CD14-positive monocyte (primary cell): ENCODE data around the gene PCSK1N. TPM values are rescaled to one million over a fixed set of nuclear protein-coding genes. Genes with fewer than 3 reads are reported as not detected.
"Not testable (repeated sequence)": the region's sequence is repeated elsewhere in the genome, so short reads cannot be mapped to it uniquely, and the experiment has no call there.

Source experiments
- DNase-seq, 3 donors: peaks; one replicate each; pipeline ENCODE4 v3.0.0-alpha.2; 2011 to 2022
- H2AFZ ChIP-seq: 2 replicates; pipeline ENCODE4 v1.6.0; 2012; ENCODE audit warnings: mild to moderate bottlenecking, low read depth, low read length, inconsistent platforms; ENCODE audit not compliant: insufficient read depth, poor library complexity, severe bottlenecking
- H3K27ac ChIP-seq, 2 donors: 1 replicate in 1 of 2; 2 replicates in 1 of 2; pipeline ENCODE4 v1.5.1; 2012 to 2013; ENCODE audit warnings: low read length in 2 of 2, control low read depth in 1 of 2, inconsistent platforms in 1 of 2, low read depth in 1 of 2, mild to moderate bottlenecking in 1 of 2
- H3K27me3 ChIP-seq, 2 donors: one replicate each; pipeline versions ENCODE4 v1.6.0 to v1.6.1; 2011 to 2013; ENCODE audit warnings: low read length in 2 of 2; ENCODE audit not compliant: control insufficient read depth in 2 of 2, insufficient read depth in 2 of 2
- H3K36me3 ChIP-seq, 2 donors: replicated peaks in 1 of 2; 1 replicate in 1 of 2; 2 replicates in 1 of 2; pipeline versions ENCODE4 v1.5.1 to v1.6.1; 2012 to 2013; ENCODE audit warnings: low read length in 2 of 2, control low read depth in 1 of 2, inconsistent platforms in 1 of 2, mild to moderate bottlenecking in 1 of 2; ENCODE audit not compliant: insufficient read depth in 2 of 2, control insufficient read depth in 1 of 2
- H3K4me1 ChIP-seq, 2 donors: 1 replicate in 1 of 2; 2 replicates in 1 of 2; pipeline versions ENCODE4 v1.5.1 to v1.6.1; 2012 to 2013; ENCODE audit warnings: low read length in 2 of 2, control low read depth in 1 of 2, inconsistent platforms in 1 of 2, mild to moderate bottlenecking in 1 of 2, moderate library complexity in 1 of 2; ENCODE audit not compliant: insufficient read depth in 2 of 2, control insufficient read depth in 1 of 2
- H3K4me2 ChIP-seq: replicated peaks from 2 replicates; pipeline ENCODE3; 2012; ENCODE audit warnings: low read length, moderate library complexity, mild to moderate bottlenecking; ENCODE audit not compliant: poor library complexity, severe bottlenecking; ENCODE audit errors: extremely low read depth
- H3K4me3 ChIP-seq, 3 experiments: fragments of 200-600 bp in 1 of 3; sonication (generic) in 1 of 3; replicated peaks in 1 of 3; 1 replicate in 2 of 3; 2 replicates in 1 of 3; pipeline ENCODE4 v1.5.1; 2011 to 2013; ENCODE audit warnings: low read length in 3 of 3, mild to moderate bottlenecking in 3 of 3, control low read depth in 2 of 3, low read depth in 2 of 3, inconsistent platforms in 1 of 3, moderate library complexity in 1 of 3
- H3K79me2 ChIP-seq: 2 replicates; pipeline ENCODE4 v1.6.0; 2012; ENCODE audit warnings: mild to moderate bottlenecking, control low read depth, inconsistent platforms, low read length, moderate library complexity; ENCODE audit not compliant: insufficient read depth
- H3K9ac ChIP-seq: 2 replicates; pipeline ENCODE4 v1.6.0; 2017; ENCODE audit warnings: low read length, mild to moderate bottlenecking; ENCODE audit not compliant: insufficient read depth, poor library complexity, severe bottlenecking
- H3K9me3 ChIP-seq, 2 donors: replicated peaks in 1 of 2; 1 replicate in 1 of 2; 2 replicates in 1 of 2; pipeline versions ENCODE4 v1.5.1 to v1.6.1; 2012 to 2013; ENCODE audit warnings: low read length in 2 of 2, control low read depth in 1 of 2; ENCODE audit not compliant: control insufficient read depth in 1 of 2, insufficient read depth in 1 of 2
- H4K20me1 ChIP-seq: 2 replicates; pipeline ENCODE4 v1.6.0; 2012; ENCODE audit warnings: mild to moderate bottlenecking, low read length, control low read depth, moderate library complexity; ENCODE audit not compliant: insufficient read depth
- H3K27ac Mint-ChIP-seq, 7 donors: one replicate each; pipeline ENCODE4 v1.8.0; 2020; ENCODE audit warnings: mild to moderate bottlenecking in 7 of 7, mixed read lengths in 7 of 7, moderate library complexity in 6 of 7, inconsistent platforms in 2 of 7
- H3K27me3 Mint-ChIP-seq, 3 donors: one replicate each; pipeline ENCODE4 v1.8.0; 2021 to 2022; ENCODE audit warnings: low read depth in 3 of 3, mild to moderate bottlenecking in 3 of 3, mixed read lengths in 3 of 3, moderate library complexity in 3 of 3, inconsistent platforms in 1 of 3
- H3K36me3 Mint-ChIP-seq, 2 donors: one replicate each; pipeline ENCODE4 v1.8.0; 2020; ENCODE audit warnings: mixed read lengths in 2 of 2, inconsistent platforms in 1 of 2, mild to moderate bottlenecking in 1 of 2
- H3K4me1 Mint-ChIP-seq: one replicate; pipeline ENCODE4 v1.8.0; 2020; ENCODE audit warnings: mild to moderate bottlenecking, mixed read lengths
- H3K4me3 Mint-ChIP-seq, 2 donors: one replicate each; pipeline ENCODE4 v1.8.0; 2020; ENCODE audit warnings: mild to moderate bottlenecking in 2 of 2, mixed read lengths in 2 of 2, moderate library complexity in 1 of 2
- H3K9me3 Mint-ChIP-seq, 7 donors: one replicate each; pipeline ENCODE4 v1.8.0; 2020 to 2022; ENCODE audit warnings: mixed read lengths in 7 of 7, mild to moderate bottlenecking in 6 of 7, moderate library complexity in 6 of 7, inconsistent platforms in 2 of 7
- WGBS: methylation state at CpG from one replicate; pipeline ENCODE4 v1.1.5; 2013; ENCODE audit warnings: missing lambda C conversion rate; ENCODE audit not compliant: insufficient coverage; 5-methylcytosine and 5-hydroxymethylcytosine counted together
- intact Hi-C, 2 donors: fragments of 100-400 bp; cut with micrococcal nuclease; formaldehyde crosslinking; loops; one replicate each; pipeline versions ENCODE4 v1.15.0 to v1.15.1; 2023
- polyA plus RNA-seq, 3 donors: library from polyadenylated mRNA; depleted of rRNA in 1 of 3; unstranded in 2 of 3; stranded (reverse) in 1 of 3; fragments of 300-500 nt in 2 of 3; fragments of >200 nt in 1 of 3; fragmentation: Illumina TruSeq in 2 of 3; gene quantifications; 1 replicate in 2 of 3; 2 replicates in 1 of 3; pipeline ENCODE4 v1.2.3, GENCODE V29; 2012 to 2021
- TF ChIP-seq, protein P1 (sequence below): fragments of 200-600 bp; IDR thresholded peaks from one replicate; pipeline ENCODE4 v1.8.0; 2022; ENCODE audit warnings: antibody characterized with exemption, mild to moderate bottlenecking

Gene PCSK1N
- polyA plus RNA-seq, 3 donors: not detected

GRCh38 chrX:48872017-48872416 is 36.6 kb upstream of the PCSK1N start:
- H4K20me1 ChIP-seq, H3K4me1 ChIP-seq, H3K36me3 Mint-ChIP-seq, H3K4me3 ChIP-seq, H3K9me3 ChIP-seq, H3K79me2 ChIP-seq, H3K27ac Mint-ChIP-seq, H3K4me2 ChIP-seq, H3K4me3 Mint-ChIP-seq, H3K36me3 ChIP-seq, DNase-seq, H3K27me3 ChIP-seq, intact Hi-C loops, H3K27ac ChIP-seq, H3K9ac ChIP-seq, H3K4me1 Mint-ChIP-seq, H3K9me3 Mint-ChIP-seq, H3K27me3 Mint-ChIP-seq, H2AFZ ChIP-seq: not testable (repeated sequence)
- WGBS: no CpG with 5 or more reads among the region's 2 CpGs

DNA sequence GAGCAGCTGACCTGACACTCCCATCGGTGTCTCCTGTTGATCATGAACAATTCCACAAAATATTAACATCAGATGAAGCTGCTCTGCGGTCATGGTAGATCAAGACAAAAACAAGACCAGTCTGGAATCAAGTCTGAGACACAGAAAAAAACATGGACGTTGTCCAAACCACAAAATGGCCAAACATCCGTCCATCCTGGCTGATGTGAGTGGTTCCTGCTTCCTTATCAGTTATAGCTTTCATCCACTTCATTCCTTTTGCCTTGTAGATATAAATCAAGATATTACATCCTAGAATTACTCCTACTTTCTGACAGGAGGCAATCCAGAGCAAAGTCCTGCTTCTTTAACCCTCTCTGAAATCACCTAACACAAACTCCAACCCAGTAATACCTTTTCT is 28.8 kb upstream of the PCSK1N start:
- Histone ChIP-seq H3K4me1 (peaks cover 0 to 2% of the 10 kb centered on the region in 2 donors), H3K4me2 (no peak overlapping the region), H2AFZ (no peak overlapping the region), H3K9ac (no peak overlapping the region), H4K20me1 (no peaks in the 10 kb centered on the region), H3K9me3 (no peaks in the 10 kb centered on the region), H3K4me3 (no peak overlapping the region), H3K36me3 (no peaks in the 10 kb centered on the region), H3K27ac (no peak overlapping the region), H3K27me3 (no peaks in the 10 kb centered on the region), H3K79me2 (no peaks in the 10 kb centered on the region)
- H3K27ac Mint-ChIP-seq: peak overlapping the region in 1 of 7 donors; percentile 26
- no peaks in the 10 kb centered on the region for H3K36me3 Mint-ChIP-seq
- H3K4me1 Mint-ChIP-seq: peaks cover 14% of the 10 kb centered on the region
- H3K4me3 Mint-ChIP-seq: no peak overlapping the region
- intact Hi-C loops: no loop called here
- DNase-seq: no peak
- no CpG with 5 or more reads among the region's 4 CpGs for WGBS
- H3K9me3 Mint-ChIP-seq: peaks cover 0 to 20% (median 0%) of the 10 kb centered on the region in 7 donors
- peaks cover 4 to 8% (median 5%) of the 10 kb centered on the region in 3 donors for H3K27me3 Mint-ChIP-seq
- TF ChIP-seq, protein P1, sequence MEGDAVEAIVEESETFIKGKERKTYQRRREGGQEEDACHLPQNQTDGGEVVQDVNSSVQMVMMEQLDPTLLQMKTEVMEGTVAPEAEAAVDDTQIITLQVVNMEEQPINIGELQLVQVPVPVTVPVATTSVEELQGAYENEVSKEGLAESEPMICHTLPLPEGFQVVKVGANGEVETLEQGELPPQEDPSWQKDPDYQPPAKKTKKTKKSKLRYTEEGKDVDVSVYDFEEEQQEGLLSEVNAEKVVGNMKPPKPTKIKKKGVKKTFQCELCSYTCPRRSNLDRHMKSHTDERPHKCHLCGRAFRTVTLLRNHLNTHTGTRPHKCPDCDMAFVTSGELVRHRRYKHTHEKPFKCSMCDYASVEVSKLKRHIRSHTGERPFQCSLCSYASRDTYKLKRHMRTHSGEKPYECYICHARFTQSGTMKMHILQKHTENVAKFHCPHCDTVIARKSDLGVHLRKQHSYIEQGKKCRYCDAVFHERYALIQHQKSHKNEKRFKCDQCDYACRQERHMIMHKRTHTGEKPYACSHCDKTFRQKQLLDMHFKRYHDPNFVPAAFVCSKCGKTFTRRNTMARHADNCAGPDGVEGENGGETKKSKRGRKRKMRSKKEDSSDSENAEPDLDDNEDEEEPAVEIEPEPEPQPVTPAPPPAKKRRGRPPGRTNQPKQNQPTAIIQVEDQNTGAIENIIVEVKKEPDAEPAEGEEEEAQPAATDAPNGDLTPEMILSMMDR: no peak
